ENCODE data around the gene EVX1. TPM values are rescaled to one million over a fixed set of nuclear protein-coding genes. Genes with fewer than 3 reads are reported as not detected.

Gene EVX1
- total RNA-seq, 1 donor from 2014 or later, result not detected

GRCh38 chr7:27205325-27206280 is 37.0 kb upstream of the EVX1 start:
- no peak overlapping the region for H3K4me3 ChIP-seq (ENCODE audit: low read depth, low read length)
- TF ChIP-seq, protein P1, sequence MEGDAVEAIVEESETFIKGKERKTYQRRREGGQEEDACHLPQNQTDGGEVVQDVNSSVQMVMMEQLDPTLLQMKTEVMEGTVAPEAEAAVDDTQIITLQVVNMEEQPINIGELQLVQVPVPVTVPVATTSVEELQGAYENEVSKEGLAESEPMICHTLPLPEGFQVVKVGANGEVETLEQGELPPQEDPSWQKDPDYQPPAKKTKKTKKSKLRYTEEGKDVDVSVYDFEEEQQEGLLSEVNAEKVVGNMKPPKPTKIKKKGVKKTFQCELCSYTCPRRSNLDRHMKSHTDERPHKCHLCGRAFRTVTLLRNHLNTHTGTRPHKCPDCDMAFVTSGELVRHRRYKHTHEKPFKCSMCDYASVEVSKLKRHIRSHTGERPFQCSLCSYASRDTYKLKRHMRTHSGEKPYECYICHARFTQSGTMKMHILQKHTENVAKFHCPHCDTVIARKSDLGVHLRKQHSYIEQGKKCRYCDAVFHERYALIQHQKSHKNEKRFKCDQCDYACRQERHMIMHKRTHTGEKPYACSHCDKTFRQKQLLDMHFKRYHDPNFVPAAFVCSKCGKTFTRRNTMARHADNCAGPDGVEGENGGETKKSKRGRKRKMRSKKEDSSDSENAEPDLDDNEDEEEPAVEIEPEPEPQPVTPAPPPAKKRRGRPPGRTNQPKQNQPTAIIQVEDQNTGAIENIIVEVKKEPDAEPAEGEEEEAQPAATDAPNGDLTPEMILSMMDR (conservative IDR thresholded peaks at IDR 0.05; ENCODE audit: low read depth, low read length), result no peak
- DNase-seq (ENCODE audit: low read depth), result no peak

GRCh38 chr7:27207348-27207985 is 35.1 kb upstream of the EVX1 start:
- TF ChIP-seq, protein P1 (conservative IDR thresholded peaks at IDR 0.05; ENCODE audit: low read depth, low read length), result no peak
- H3K4me3 ChIP-seq (ENCODE audit: low read depth, low read length), result no peak overlapping the region
- DNase-seq (ENCODE audit: low read depth), result no peak

GRCh38 chr7:27208998-27209397 is 33.6 kb upstream of the EVX1 start:
- DNase-seq (ENCODE audit: low read depth), result no peak
- TF ChIP-seq, protein P1 (conservative IDR thresholded peaks at IDR 0.05; ENCODE audit: low read depth, low read length), result no peak

GRCh38 chr7:27209933-27210440 is 32.6 kb upstream of the EVX1 start:
- no peak for DNase-seq (ENCODE audit: low read depth)
- no peak overlapping the region for H3K4me3 ChIP-seq (ENCODE audit: low read depth, low read length)
- TF ChIP-seq, protein P1 (conservative IDR thresholded peaks at IDR 0.05; ENCODE audit: low read depth, low read length), result no peak

More at GRCh38 chr7:27208998-27209397, 33.6 kb upstream of the EVX1 start:
- H3K4me3 ChIP-seq (ENCODE audit: low read depth, low read length), result no peak overlapping the region

DNA sequence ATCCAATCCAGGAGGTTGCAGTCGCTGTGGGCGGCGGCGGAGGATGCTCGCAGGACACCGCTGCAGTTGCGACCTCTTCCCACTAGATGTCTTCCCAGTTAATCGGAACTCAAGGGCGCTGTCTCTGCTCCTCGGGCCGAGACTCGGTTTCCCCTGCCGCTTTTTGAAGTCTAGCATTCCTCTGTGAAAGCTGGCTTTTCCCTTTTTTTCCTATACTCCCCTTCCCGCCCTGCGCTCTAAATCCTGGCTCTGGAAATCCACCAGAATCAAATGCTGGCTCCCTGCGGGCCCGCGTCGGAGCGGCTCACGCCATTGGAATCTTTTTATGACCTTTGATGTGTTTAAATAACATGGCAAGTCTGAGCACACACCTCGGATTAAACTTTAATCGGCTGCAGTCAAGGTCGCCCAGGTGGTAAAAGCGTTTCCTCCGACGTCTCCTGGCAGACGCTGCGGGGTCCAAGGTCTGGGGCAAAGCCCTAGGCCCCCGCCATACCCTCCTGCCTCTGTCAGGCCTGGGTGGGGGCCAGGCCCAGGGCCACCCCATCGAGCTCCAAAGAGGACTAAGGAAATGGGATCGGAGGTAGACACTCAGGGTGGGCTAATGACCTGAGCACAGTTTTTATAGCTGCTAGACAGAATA is 32.0 kb upstream of the EVX1 start:
- no peak for DNase-seq (ENCODE audit: low read depth)
- TF ChIP-seq, protein P1 (conservative IDR thresholded peaks at IDR 0.05; ENCODE audit: low read depth, low read length), result peak; percentile 75
- H3K4me3 ChIP-seq (ENCODE audit: low read depth, low read length), result peak overlapping the region; percentile 37

DNA sequence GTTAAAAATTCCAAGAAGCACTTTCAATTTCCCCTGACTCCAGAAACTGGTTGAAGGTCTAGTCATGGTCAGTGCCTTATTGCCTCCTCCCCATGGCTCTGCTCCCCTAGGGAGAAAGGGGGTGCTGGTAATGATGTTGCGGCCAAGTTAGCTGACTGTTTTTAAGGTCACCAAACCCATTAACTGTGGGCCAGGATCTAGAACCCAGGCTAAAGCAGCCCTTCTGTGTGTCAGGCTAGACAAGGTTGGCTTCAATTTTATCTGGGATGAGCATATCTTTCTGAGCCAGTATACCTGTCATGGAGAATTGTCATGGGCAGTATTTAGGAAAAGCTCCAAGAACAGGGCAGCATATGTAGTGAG is 31.5 kb upstream of the EVX1 start:
- DNase-seq (ENCODE audit: low read depth), result no peak
- TF ChIP-seq, protein P1 (conservative IDR thresholded peaks at IDR 0.05; ENCODE audit: low read depth, low read length), result no peak
- no peak overlapping the region for H3K4me3 ChIP-seq (ENCODE audit: low read depth, low read length)
